Smooth muscle cell (in vitro differentiated cells): ENCODE measurements around the gene TAF8. TPM values are rescaled to one million over a fixed set of nuclear protein-coding genes. Genes with fewer than 3 reads are reported as not detected.

Source experiments
- DNase-seq: peaks from one replicate; lab custom pipeline; 2025; ENCODE audit not compliant: unreplicated experiment; lab: John Stamatoyannopoulos, UW
- H2AFZ ChIP-seq: fragments of 200-600 bp; sonication (generic); 2 replicates; pipeline ENCODE4 v1.6.0; 2016; ENCODE audit warnings: antibody characterized with exemption, low read depth, mild to moderate bottlenecking
- H3F3A ChIP-seq: fragments of 200-600 bp; sonication (generic); 2 replicates; pipeline ENCODE4 v1.6.0; 2017; ENCODE audit warnings: antibody characterized with exemption, low read depth
- H3K27ac ChIP-seq: fragments of 200-600 bp; sonication (generic); 2 replicates; pipeline ENCODE4 v1.5.1; 2016; ENCODE audit warnings: low read depth, mild to moderate bottlenecking
- H3K27me3 ChIP-seq: fragments of 200-600 bp; sonication (generic); 2 replicates; pipeline ENCODE4 v1.6.1; 2016; ENCODE audit warnings: low read depth, mild to moderate bottlenecking
- H3K36me3 ChIP-seq: fragments of 200-600 bp; sonication (generic); 2 replicates; pipeline ENCODE4 v1.5.1; 2016; ENCODE audit warnings: low read depth
- H3K4me1 ChIP-seq: fragments of 200-600 bp; sonication (generic); 2 replicates; pipeline ENCODE4 v1.5.1; 2016; ENCODE audit warnings: low read depth
- H3K4me2 ChIP-seq: fragments of 200-600 bp; sonication (generic); 2 replicates; pipeline ENCODE4 v1.6.0; 2016; ENCODE audit warnings: mild to moderate bottlenecking
- H3K4me3 ChIP-seq: fragments of 200-600 bp; sonication (generic); 2 replicates; pipeline ENCODE4 v1.5.1; 2016; ENCODE audit warnings: mild to moderate bottlenecking
- H3K79me2 ChIP-seq: fragments of 200-600 bp; sonication (generic); 2 replicates; pipeline ENCODE4 v1.6.0; 2016; ENCODE audit warnings: low read depth, mild to moderate bottlenecking
- H3K9ac ChIP-seq: fragments of 200-600 bp; sonication (generic); 2 replicates; pipeline ENCODE4 v1.6.0; 2016; ENCODE audit warnings: low read depth
- H3K9me3 ChIP-seq: fragments of 200-600 bp; sonication (generic); replicated peaks from 2 replicates; pipeline ENCODE4 v1.5.1; 2016; ENCODE audit warnings: low read depth
- H4K20me1 ChIP-seq: fragments of 200-600 bp; sonication (generic); 2 replicates; pipeline ENCODE4 v1.6.0; 2016; ENCODE audit warnings: low read depth
- WGBS: methylation state at CpG from one replicate; pipeline ENCODE4 v1.1.7; 2016; ENCODE audit warnings: low lambda C conversion rate; 5-methylcytosine and 5-hydroxymethylcytosine counted together
- polyA plus RNA-seq: library from polyadenylated mRNA; unstranded; fragments of >200 nt; fragmentation: Nextera tagmentation; extraction: Ambion mirVana; gene quantifications from 2 replicates; pipeline ENCODE4 v1.2.1, GENCODE V29; 2016
- total RNA-seq: library from RNA; depleted of rRNA; stranded (reverse); fragments of >200 nt; gene quantifications from 2 replicates; pipeline ENCODE4 v1.2.3, GENCODE V29; 2014
- TF ChIP-seq, protein P1 (sequence below): fragments of 200-600 bp; sonication (generic); IDR thresholded peaks from 2 replicates; pipeline ENCODE4 v1.5.1; 2017; ENCODE audit warnings: borderline replicate concordance, mild to moderate bottlenecking, antibody characterized with exemption; ENCODE audit not compliant: insufficient read depth, poor library complexity, severe bottlenecking

Gene TAF8
- total and polyA plus RNA-seq, 2 experiments from 2014 or later: 8.1 to 9.8 TPM

DNA sequence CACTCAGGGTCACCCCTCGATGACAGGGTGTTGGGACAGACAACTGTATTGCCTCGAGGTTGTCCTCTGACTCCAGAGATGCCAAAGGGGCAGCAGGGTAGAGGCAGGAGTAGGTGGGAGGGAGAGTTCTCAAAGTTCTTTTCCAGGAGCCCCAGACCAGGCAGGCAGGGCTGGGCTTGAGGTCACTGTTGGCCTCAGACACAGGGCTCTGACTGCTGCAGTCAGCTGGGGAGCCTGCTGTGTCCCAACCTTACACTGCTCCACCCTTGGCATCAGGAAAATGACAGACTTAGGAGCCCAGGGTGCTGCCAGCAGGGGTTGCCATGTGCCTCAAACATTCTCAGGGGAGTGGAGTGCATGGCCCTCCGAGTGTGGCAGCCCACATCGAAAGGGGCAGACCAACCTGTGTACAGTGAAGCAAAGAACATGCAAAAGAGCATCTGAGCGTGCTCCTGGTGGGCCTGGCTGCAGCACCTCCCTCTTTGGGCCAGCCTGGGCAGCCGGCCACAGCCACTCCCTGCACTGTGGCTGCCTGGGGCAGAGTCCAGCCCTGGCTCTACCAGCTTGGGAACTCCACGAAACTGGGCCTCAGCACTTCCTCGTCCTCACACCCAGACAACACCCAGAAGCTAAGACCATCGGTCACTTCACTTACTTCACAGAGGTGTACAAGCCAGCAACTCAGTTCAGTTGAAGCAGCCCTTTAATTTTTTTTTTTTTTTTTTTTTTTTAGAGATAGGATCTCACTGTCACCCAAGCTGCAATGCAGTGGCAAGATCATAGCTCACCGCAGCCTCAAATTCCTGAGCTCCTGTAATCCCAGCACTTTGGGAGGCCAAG lies 68.1 kb downstream of the TAF8 start:
- DNase-seq: no peak
- TF ChIP-seq, protein P1, sequence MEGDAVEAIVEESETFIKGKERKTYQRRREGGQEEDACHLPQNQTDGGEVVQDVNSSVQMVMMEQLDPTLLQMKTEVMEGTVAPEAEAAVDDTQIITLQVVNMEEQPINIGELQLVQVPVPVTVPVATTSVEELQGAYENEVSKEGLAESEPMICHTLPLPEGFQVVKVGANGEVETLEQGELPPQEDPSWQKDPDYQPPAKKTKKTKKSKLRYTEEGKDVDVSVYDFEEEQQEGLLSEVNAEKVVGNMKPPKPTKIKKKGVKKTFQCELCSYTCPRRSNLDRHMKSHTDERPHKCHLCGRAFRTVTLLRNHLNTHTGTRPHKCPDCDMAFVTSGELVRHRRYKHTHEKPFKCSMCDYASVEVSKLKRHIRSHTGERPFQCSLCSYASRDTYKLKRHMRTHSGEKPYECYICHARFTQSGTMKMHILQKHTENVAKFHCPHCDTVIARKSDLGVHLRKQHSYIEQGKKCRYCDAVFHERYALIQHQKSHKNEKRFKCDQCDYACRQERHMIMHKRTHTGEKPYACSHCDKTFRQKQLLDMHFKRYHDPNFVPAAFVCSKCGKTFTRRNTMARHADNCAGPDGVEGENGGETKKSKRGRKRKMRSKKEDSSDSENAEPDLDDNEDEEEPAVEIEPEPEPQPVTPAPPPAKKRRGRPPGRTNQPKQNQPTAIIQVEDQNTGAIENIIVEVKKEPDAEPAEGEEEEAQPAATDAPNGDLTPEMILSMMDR: no peak
- WGBS: 70% methylated on average over 10 of the region's 10 CpGs
- H3K4me3 ChIP-seq: no peak overlapping the region
- no peak overlapping the region for H3K4me2 ChIP-seq
- no peaks in the 10 kb centered on the region for H3F3A ChIP-seq
- H3K9ac ChIP-seq: no peak overlapping the region
- H3K27me3 ChIP-seq: no peaks in the 10 kb centered on the region
- H3K79me2 ChIP-seq: no peaks in the 10 kb centered on the region
- no peak overlapping the region for H3K27ac ChIP-seq
- no peaks in the 10 kb centered on the region for H3K4me1 ChIP-seq
- H3K36me3 ChIP-seq: no peaks in the 10 kb centered on the region
- no peaks in the 10 kb centered on the region for H3K9me3 ChIP-seq
- H4K20me1 ChIP-seq: peaks cover 12% of the 10 kb centered on the region
- H2AFZ ChIP-seq: no peak overlapping the region

DNA sequence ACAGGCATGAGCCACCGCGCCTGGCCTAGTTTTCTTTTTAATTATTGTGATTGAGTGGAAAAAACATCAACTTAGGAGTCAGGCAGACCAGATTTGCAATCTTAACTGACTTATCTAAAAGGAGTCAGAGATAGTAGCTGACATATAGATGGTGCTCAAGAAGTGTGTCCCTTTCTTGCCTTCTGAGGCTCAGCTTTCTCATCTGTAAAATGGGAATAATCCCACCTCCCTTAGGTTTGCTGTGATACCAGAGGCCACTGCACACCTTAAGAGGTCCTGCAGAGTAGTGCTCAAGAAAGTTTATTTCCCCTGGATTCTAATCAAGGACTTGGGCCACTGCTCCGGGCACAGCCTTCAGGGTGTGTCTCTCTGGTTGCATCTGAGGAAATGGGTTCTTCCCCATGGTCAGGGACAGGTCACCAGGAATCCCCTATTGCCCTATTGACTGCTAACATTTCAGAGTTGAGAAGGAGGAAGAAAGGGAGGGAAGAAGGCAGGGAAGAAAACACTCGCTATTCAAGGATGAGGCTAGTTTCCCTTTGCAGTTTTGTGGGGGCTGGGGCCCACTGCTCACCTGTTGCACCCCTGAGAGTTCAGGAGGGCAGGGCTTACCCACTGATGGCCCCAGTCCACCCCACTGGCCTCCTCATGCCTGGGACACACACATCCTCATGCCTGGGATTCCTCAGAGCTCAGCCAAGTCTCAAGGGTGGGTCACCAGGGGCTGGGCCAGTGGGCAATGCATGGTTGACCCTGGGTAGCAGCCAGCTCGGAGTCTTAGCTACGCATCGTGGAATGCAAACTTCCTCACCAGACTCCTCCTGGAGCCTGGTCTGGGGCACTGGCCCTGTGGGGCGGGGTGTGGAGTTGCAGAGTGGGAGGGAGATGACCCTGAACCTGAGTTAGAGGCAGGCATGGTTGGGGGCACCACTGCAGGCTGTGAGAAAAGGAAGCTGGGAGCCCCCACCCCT lies 70.9 kb downstream of the TAF8 start:
- Histone ChIP-seq H3K9me3 (no peaks in the 10 kb centered on the region), H3K4me2 (no peak overlapping the region), H3K4me3 (no peak overlapping the region), H3K36me3 (no peaks in the 10 kb centered on the region), H3K27me3 (no peaks in the 10 kb centered on the region), H3K79me2 (no peaks in the 10 kb centered on the region), H4K20me1 (no peaks in the 10 kb centered on the region), H3K27ac (peak overlapping the region; percentile 15), H3K4me1 (no peaks in the 10 kb centered on the region), H3K9ac (no peak overlapping the region), H2AFZ (no peak overlapping the region), H3F3A (no peaks in the 10 kb centered on the region)
- WGBS: 80% methylated on average over 8 of the region's 8 CpGs
- no peak for DNase-seq
- TF ChIP-seq, protein P1: no peak

DNA sequence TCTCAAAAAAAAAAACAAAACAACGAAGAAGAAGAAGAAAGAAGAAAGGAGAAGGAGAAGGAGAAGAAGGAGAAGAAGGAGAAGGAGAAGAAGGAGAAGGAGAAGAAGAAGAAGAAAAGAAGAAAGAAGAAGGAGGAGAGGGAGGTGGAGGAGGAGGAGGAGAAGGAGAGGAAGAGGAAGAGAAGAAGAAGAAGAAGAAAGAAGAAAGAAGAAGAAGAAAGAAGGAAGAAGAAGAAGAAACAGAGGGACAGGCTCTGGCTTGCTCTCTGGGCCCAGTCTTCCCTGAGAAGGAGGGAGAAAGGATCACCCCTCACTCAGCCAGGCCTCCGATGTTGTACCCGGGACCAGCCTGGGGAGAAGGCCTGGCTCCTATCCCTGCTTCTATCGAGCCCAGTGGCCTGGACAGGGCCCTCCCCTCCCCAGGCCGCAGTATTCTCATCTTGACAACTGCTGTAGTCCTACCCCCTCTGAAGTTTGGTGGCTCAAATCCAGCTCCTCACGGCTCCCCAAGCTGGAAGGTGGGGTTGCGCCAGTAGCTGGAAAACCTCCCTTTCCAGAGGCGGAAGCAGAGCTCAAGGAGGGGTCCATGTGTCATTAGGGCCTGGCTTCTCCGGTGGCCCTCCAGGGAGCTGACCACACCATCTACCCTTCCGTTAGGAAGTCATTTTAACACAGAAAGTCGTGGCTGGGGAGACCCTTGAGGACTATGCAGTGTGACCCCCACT lies 73.2 kb downstream of the TAF8 start:
- no peaks in the 10 kb centered on the region for H3K36me3 ChIP-seq
- H3K27me3 ChIP-seq: no peaks in the 10 kb centered on the region
- H4K20me1 ChIP-seq: no peaks in the 10 kb centered on the region
- H3K4me2 ChIP-seq: no peak overlapping the region
- no peaks in the 10 kb centered on the region for H3K4me1 ChIP-seq
- no peak overlapping the region for H3K9ac ChIP-seq
- peak overlapping the region; percentile 59 for H3K27ac ChIP-seq
- H2AFZ ChIP-seq: no peak overlapping the region
- no peak for DNase-seq
- H3K4me3 ChIP-seq: no peak overlapping the region
- H3K9me3 ChIP-seq: no peaks in the 10 kb centered on the region
- no peaks in the 10 kb centered on the region for H3K79me2 ChIP-seq
- TF ChIP-seq, protein P1: no peak
- 86% methylated on average over 11 of the region's 11 CpGs for WGBS
- H3F3A ChIP-seq: no peaks in the 10 kb centered on the region
